Mammary epithelial cell (primary cell): Measurements from ENCODE around the gene CNTN2.

Source experiments
- EZH2 ChIP-seq: IDR thresholded peaks from 2 replicates; pipeline ENCODE4 v1.6.1; 2012; ENCODE audit warnings: low read length, inconsistent platforms, borderline replicate concordance
- TF ChIP-seq, protein P1 (sequence below), 2 donors: IDR thresholded peaks in 1 of 2; conservative IDR thresholded peaks in 1 of 2; 2 replicates each; pipeline ENCODE4 v1.5.1; 2011 to 2012; ENCODE audit warnings: inconsistent platforms in 2 of 2, low read length in 2 of 2, mild to moderate bottlenecking in 2 of 2, control low read depth in 1 of 2, low read depth in 1 of 2; ENCODE audit not compliant: insufficient read depth in 1 of 2; ENCODE audit errors: extremely low read depth in 1 of 2

DNA sequence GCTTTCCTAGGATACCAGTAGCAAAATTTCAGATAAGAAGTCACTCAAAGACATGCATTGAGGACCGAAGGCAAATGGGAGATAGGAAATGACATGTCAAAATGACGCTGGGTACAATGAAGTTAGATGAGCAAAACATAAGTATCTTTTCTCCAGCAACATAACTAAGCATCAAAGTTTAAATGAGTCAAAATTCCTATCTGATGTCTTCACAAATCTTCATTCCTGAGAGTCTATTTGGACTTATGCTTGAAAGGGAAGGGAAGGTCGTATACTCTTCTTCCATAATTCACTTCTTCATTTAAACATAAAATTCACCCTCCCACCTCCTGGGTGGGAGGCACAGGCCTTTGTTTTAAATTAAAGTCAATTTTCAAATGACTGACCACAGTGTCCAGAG lies 45.3 kb downstream of the CNTN2 start:
- TF ChIP-seq, protein P1, sequence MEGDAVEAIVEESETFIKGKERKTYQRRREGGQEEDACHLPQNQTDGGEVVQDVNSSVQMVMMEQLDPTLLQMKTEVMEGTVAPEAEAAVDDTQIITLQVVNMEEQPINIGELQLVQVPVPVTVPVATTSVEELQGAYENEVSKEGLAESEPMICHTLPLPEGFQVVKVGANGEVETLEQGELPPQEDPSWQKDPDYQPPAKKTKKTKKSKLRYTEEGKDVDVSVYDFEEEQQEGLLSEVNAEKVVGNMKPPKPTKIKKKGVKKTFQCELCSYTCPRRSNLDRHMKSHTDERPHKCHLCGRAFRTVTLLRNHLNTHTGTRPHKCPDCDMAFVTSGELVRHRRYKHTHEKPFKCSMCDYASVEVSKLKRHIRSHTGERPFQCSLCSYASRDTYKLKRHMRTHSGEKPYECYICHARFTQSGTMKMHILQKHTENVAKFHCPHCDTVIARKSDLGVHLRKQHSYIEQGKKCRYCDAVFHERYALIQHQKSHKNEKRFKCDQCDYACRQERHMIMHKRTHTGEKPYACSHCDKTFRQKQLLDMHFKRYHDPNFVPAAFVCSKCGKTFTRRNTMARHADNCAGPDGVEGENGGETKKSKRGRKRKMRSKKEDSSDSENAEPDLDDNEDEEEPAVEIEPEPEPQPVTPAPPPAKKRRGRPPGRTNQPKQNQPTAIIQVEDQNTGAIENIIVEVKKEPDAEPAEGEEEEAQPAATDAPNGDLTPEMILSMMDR (conservative IDR thresholded peaks at IDR 0.05 in 1 of 2, IDR thresholded peaks at IDR 0.05 in 1 of 2; ENCODE audit: extremely low read depth in 1 of 2, insufficient read depth in 1 of 2, low read depth in 1 of 2, low read length in 2 of 2): no peak
- no peak for TF ChIP-seq EZH2
